ENCODE results near the gene PPP1R14C. TPM values are rescaled to one million over a fixed set of nuclear protein-coding genes. Genes with fewer than 3 reads are reported as not detected.

PPP1R14C gene
- total RNA-seq, 2 donors from 2014 or later = 0.26 to 0.33 TPM

DNA sequence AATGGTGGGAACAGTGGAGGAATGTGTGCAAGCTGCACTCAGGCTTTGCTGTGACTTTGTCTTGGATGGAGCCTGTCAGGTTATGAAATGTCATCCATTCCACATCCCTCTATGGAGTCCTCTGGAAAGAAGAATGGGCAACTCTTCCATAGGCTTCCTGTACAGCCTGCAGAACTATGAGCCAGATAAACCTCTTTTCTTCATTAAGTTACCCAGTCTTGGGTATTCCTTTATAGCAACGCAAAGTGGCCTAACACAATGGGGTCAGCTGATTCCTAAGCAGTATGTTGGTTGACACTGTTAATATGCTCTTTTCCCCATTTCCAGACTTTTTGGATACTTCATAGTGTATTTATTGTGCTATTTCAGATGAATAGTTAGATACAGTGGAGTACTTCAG, 150.2 kb downstream of the PPP1R14C start:
- ATAC-seq (no peak), DNase-seq (no peak)
- H3K4me1 ChIP-seq = no peaks in the 10 kb centered on the region
- peaks cover 0 to 15% (median 0%) of the 10 kb centered on the region in 3 donors for H3K9me3 ChIP-seq
- no peak overlapping the region for H3K4me3 ChIP-seq
- no peaks in the 10 kb centered on the region for H3K27me3 ChIP-seq
- intact Hi-C loops (cut with DNase I) = no loop called here
- TF ChIP-seq, protein P1, sequence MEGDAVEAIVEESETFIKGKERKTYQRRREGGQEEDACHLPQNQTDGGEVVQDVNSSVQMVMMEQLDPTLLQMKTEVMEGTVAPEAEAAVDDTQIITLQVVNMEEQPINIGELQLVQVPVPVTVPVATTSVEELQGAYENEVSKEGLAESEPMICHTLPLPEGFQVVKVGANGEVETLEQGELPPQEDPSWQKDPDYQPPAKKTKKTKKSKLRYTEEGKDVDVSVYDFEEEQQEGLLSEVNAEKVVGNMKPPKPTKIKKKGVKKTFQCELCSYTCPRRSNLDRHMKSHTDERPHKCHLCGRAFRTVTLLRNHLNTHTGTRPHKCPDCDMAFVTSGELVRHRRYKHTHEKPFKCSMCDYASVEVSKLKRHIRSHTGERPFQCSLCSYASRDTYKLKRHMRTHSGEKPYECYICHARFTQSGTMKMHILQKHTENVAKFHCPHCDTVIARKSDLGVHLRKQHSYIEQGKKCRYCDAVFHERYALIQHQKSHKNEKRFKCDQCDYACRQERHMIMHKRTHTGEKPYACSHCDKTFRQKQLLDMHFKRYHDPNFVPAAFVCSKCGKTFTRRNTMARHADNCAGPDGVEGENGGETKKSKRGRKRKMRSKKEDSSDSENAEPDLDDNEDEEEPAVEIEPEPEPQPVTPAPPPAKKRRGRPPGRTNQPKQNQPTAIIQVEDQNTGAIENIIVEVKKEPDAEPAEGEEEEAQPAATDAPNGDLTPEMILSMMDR (IDR thresholded peaks at IDR 0.05) = no peak
- TF ChIP-seq POLR2A (IDR thresholded peaks at IDR 0.05) = no peak
- no peaks in the 10 kb centered on the region for H3K36me3 ChIP-seq (replicated peaks in 1 of 2; ENCODE audit: insufficient read depth in 1 of 2, low read depth in 2 of 2)
- no peak overlapping the region for H3K27ac ChIP-seq
- 100% methylated on average over 1 of the region's 1 CpG for WGBS, 2 donors

DNA sequence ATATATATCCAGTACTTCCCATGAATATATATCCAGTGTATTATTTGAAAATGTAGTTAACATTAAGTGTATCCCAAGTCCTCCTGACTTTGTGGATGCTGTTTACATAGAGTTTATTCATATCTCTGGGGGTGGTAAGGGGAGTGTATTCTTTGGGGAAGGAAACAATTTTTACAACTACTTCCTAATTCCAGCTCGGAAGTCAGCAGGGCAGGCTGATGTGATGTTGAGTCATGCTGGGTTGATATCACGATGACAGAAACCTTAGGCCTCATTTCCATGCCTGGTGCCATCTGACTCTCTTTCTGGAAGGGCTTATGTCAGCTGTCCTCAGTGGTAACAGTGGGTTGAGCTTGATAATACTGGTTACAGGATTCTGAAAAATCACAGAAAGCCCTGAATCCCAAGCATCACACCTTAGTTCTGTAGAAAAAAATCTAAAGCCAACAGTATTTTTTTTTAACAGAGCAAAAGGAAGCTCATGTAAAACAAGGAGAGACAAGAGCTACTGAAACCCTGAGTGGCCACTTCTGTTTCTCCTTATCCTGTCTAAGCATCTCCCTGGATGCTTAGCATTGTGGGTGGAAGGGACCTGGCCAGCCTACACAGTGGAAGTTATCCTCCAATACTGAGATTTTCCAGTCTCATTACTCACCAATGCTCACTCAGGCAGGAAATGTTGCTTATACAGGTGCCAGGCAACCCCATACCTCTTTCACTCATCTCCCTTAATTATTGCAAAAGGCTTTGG, 150.8 kb downstream of the PPP1R14C start:
- DNase-seq (peak in 1 of 4 donors; percentile 6), ATAC-seq (no peak)
- H3K4me3 ChIP-seq = no peak overlapping the region
- peaks cover 0 to 15% (median 0%) of the 10 kb centered on the region in 3 donors for H3K9me3 ChIP-seq
- no peak overlapping the region for H3K27ac ChIP-seq
- TF ChIP-seq, protein P1 (IDR thresholded peaks at IDR 0.05) = no peak
- no peak for TF ChIP-seq POLR2A (IDR thresholded peaks at IDR 0.05)
- WGBS, 2 donors = 54 to 60% methylated on average over 2 of the region's 2 CpGs
- no peaks in the 10 kb centered on the region for H3K36me3 ChIP-seq (replicated peaks in 1 of 2; ENCODE audit: insufficient read depth in 1 of 2, low read depth in 2 of 2)
- intact Hi-C loops (cut with DNase I) = no loop called here
- H3K27me3 ChIP-seq = no peaks in the 10 kb centered on the region
- H3K4me1 ChIP-seq = no peaks in the 10 kb centered on the region

DNA sequence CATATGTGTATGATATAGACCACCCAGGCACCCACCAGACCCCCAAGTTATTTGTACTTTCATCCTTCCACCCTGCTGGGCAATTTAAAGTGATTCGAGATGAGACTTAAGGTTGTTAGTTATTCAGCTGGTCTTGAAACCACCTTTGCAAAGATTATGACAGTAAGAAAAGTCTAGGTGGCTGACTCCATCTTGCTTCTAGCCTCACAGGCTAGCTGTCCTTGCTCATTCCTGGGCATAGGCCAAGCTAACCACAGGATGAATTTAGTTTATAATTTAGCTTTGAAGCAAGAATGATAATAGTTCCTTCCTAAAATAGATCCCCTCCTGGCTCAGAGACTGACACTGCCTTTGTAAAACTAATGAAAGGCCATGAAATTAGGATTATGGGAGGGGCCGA, 154.0 kb downstream of the PPP1R14C start:
- intact Hi-C loops (cut with DNase I) = no loop called here
- Histone ChIP-seq H3K36me3 (replicated peaks in 1 of 2; ENCODE audit: insufficient read depth in 1 of 2, low read depth in 2 of 2) (no peaks in the 10 kb centered on the region), H3K4me3 (no peak overlapping the region), H3K27me3 (no peaks in the 10 kb centered on the region), H3K4me1 (peaks cover 5% of the 10 kb centered on the region), H3K27ac (no peak overlapping the region), H3K9me3 (peaks cover 0 to 15% (median 0%) of the 10 kb centered on the region in 3 donors)
- DNase-seq (no peak), ATAC-seq (no peak)
- TF ChIP-seq POLR2A (IDR thresholded peaks at IDR 0.05) = no peak
- TF ChIP-seq, protein P1 (IDR thresholded peaks at IDR 0.05) = no peak
- WGBS, 2 donors = 77 to 93% methylated on average over 2 of the region's 2 CpGs

DNA sequence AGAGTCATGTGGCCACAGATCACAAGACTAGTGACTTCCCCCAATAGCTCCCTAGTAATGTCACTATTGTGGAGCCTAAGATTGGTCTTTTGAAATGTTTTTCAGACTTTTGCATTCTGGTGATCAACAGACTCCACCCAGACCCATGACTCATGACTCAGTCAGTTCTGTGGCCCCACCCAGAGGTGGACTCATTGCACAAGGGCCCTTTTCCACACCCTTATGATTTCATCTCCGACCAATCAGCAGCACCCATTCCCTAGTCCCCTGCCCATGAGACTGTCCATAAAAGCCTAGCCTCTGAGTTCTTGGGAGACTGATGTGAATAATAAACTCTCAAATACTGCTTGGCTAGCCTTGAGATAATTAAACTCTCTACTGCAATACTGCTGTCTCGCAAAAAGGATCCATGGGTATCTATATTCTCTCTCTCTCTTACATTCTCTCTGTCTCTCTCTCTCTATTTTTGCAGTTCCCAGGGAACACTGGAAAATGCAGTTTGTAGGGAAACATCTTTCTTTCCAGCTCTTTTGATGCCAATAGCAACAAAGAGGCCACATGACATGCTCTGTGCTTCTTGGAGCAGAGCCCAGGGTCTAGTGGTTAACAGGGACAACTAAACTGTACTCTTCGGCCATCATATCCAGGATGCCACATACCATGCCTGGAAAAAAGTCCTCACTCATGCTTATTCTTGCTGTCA, 154.6 kb downstream of the PPP1R14C start:
- TF ChIP-seq POLR2A (IDR thresholded peaks at IDR 0.05) = no peak
- TF ChIP-seq, protein P1 (IDR thresholded peaks at IDR 0.05) = no peak
- intact Hi-C loops (cut with DNase I) = no loop called here
- ATAC-seq (no peak), DNase-seq (no peak)
- H3K4me3 ChIP-seq = no peak overlapping the region
- no peaks in the 10 kb centered on the region for H3K36me3 ChIP-seq (replicated peaks in 1 of 2; ENCODE audit: insufficient read depth in 1 of 2, low read depth in 2 of 2)
- WGBS, 2 donors = 90 to 95% methylated on average over 3 of the region's 3 CpGs
- H3K4me1 ChIP-seq = peaks cover 5% of the 10 kb centered on the region
- H3K27me3 ChIP-seq = no peaks in the 10 kb centered on the region
- H3K27ac ChIP-seq = no peak overlapping the region
- H3K9me3 ChIP-seq = peaks cover 0 to 15% (median 0%) of the 10 kb centered on the region in 3 donors

Data from body of pancreas (tissue), 4 donors.